K562 (cell line): ENCODE measurements around the gene CAMK2A. TPM values are rescaled to one million over a fixed set of nuclear protein-coding genes. Genes with fewer than 3 reads are reported as not detected.

Experiments used
- ARID3B ChIP-seq: fragments of 250-450 bp; sonication (Bioruptor Pico); IDR thresholded peaks from 2 replicates; pipeline ENCODE4 v1.4.0; 2020; ENCODE audit warnings: borderline replicate concordance
- HNRNPH1 ChIP-seq: fragments of 200-400 bp; formaldehyde crosslinking; optimal IDR thresholded peaks from 2 replicates; pipeline ENCODE3; 2017; ENCODE audit warnings: low read depth, mild to moderate bottlenecking, low read length, moderate library complexity
- NFE2 ChIP-seq: IDR thresholded peaks from 2 replicates; pipeline ENCODE4 v1.6.1; 2014; ENCODE audit warnings: antibody characterized with exemption, low read depth
- RNF2 ChIP-seq: sonication (generic); IDR thresholded peaks from 2 replicates; pipeline ENCODE4 v1.6.1; 2016
- SPI1 ChIP-seq: IDR thresholded peaks from 2 replicates; pipeline ENCODE4 v1.6.1; 2011; ENCODE audit warnings: low read depth, low read length, control low read depth, borderline replicate concordance
- XRCC3 ChIP-seq: fragments of 450-650 bp; IDR thresholded peaks from 2 replicates; pipeline ENCODE4 v1.6.1; 2017; ENCODE audit warnings: mild to moderate bottlenecking, moderate library complexity
- ZBTB5 ChIP-seq: fragments of 450-650 bp; IDR thresholded peaks from 2 replicates; pipeline ENCODE4 v1.6.1; 2017; ENCODE audit warnings: antibody characterized with exemption
- ZNF12 ChIP-seq: sonication (generic); formaldehyde crosslinking; IDR thresholded peaks from 2 replicates; pipeline ENCODE4 v1.4.0; 2020; ENCODE audit warnings: mild to moderate bottlenecking, missing genetic modification reagents
- polyA plus RNA-seq, 8 experiments: library from polyadenylated mRNA; depleted of rRNA in 4 of 8; stranded (reverse) in 5 of 8; unstranded in 3 of 8; fragments of >200 nt; fragmentation: Nextera tagmentation in 2 of 8; fragmentation: Illumina TruSeq in 1 of 8; extraction: Ambion mirVana in 2 of 8; extraction: Trizol in 1 of 8; gene quantifications; 2 replicates each; pipeline versions ENCODE4 v1.2.1 to v1.2.3, GENCODE V29; 2011 to 2014; ENCODE audit warnings: inconsistent platforms in 1 of 8, missing spikeins in 1 of 8
- total RNA-seq, 7 experiments: library from RNA; depleted of rRNA in 6 of 7; stranded (reverse); fragments of >200 nt in 6 of 7; fragmentation: Illumina TruSeq in 2 of 7; extraction: Trizol in 2 of 7; gene quantifications; 2 replicates each; pipeline versions ENCODE4 v1.2.1 to v1.2.3, GENCODE V29; 2011 to 2021; ENCODE audit warnings: low replicate concordance in 1 of 7

The CAMK2A gene
- total and polyA plus RNA-seq, 9 of the 15 experiments (the other 6 are each of a cell fraction or from before 2014, with no cell fraction given) = 0.01 to 0.18 (median 0.04) TPM; not detected in 6

- no peak for TF ChIP-seq ZBTB5
- TF ChIP-seq NFE2 = no peak
- no peak for TF ChIP-seq RNF2
- TF ChIP-seq ZNF12 = no peak
- no peak for TF ChIP-seq XRCC3
- TF ChIP-seq SPI1 = peak; percentile 19; the same call in 1 of the 2 replicates
- TF ChIP-seq ARID3B (CRISPR knock-in tag) = no peak
- TF ChIP-seq HNRNPH1 = no peak
These were observed 73.3 kb downstream of the CAMK2A start (continued) for GRCh38 chr5:150215979-150216944.
